Stimulated activated CD4-positive, alpha-beta T cell treated with anti-CD3 and anti-CD28 coated beads, Interleukin-2, amount 100 ng/mL, for 24 hours (primary cell): ENCODE data around the gene HELB.

Experiments used
- DNase-seq, 2 donors: peaks; one replicate each; pipeline ENCODE4 v3.0.0-alpha.2; 2020

Gene HELB

DNA sequence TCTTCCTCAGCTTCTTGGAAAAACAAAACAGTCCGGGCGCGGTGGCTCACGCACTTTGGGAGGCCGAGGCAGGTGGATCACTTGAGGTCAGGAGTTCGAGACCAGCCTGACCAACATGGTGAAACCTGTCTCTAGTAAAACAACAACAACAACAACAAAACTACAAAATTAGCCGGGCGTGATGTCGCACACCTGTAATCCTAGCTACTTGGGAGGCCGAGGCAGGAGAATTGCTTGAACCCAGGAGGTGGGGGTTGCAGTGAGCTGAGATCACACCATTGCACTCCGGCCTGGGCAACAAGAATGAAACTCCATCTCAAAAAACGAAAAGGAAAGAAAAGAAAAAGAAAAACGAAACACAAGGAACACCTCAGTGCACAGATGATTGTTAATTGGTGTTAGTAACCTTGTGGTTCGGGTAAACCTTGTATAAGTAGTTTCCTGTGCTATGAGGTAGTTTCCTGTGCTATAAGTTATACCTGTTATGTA is 1.1 kb downstream of the HELB start:
- peak in 1 of 2 donors; percentile 14 for DNase-seq

DNA sequence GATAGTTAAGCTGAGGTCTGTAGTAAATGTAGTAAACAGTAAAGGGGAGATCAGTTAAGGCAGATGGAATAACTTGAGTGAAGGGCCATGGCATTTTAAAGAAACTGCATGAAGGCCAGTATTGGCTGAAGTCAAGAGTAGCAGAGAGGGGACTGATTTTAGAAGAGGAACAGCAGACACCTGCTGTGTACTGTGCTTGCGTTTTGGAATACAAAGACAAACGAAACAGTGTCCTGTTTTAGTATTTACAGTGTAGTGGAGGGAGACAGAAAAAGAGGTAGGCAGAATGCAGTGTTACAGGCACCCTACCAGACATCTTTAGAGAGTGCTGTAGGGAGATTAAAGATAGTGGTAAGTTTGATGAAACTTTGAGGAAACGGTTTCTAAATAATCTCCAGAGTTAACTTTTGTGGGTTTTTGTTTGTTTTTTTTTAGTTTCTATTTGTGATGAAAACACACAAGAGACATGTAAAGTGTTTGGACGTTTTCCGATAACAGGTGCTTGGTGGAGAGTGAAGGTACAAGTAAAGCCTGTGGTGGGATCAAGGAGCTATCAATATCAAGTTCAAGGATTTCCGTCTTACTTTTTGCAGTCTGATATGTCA is 2.1 kb downstream of the HELB start:
- DNase-seq, result no peak

DNA sequence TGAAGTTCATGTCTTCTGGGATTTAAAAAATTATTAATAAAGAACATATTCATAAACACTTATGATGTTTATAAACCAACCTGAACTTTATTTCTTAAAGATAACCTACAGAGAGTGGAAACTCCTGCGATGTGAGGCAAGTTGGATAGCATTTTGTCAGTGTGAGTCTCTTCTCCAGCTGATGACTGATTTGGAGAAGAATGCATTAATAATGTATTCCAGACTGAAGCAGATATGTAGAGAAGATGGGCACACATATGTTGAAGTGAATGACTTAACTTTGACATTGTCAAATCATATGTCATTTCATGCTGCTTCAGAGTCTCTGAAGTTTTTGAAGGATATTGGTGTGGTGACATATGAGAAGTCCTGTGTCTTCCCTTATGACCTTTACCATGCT is 7.3 kb downstream of the HELB start:
- DNase-seq, result no peak

- no peak for DNase-seq
Measured at GRCh38 chr12:66312189-66312588, 9.9 kb downstream of the HELB start.

DNA sequence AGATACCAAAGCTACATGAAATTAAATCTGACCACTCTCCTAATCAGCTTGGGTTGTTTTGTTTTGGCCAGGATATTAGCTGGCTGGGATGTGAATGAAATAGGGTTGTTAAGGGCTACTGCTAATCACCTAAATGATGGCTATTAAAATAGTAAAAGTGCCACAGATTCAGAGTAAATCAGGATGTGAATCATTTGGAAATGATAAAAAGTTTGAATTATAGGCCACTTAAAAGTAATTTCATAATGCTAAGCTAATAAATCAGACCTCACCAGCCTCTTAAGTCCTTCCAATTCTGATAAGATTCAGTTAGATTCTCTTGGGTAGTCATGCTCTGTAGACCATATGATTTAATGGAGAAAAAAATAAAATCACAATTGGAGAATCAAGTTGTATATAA is 12.0 kb downstream of the HELB start:
- no peak for DNase-seq

DNA sequence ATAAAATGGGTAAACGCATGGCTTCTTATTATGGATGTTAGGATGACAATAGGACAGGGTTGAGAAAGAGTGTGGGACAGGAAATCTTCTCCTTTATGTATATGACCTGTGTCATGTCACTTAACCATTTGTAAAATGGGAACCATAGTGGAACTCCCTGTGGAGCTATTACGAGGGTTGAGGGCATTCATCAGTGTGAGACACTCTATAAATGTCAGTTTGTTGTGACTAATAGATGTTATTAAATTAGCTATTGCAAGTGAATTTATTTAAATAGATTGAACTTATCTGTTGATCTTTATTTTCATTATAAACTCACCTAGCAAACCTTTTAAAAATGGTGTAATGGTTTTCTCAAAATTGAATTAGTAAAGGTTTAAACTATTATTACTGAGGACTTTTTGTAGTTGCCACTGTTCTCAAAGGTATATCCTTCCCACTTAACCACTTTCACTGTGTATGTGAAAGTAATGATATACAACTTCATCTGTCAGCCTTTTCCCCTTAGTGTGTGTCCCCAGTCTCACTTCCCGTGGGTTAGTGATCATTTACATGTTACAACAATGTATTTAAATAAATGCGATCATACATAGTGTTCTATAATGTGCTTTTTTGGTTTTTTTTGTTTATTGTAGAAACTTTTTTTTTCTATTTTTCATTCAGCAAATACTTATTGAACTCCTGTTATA is 17.1 kb downstream of the HELB start:
- no peak for DNase-seq

GRCh38 chr12:66320996-66321395 is 18.7 kb downstream of the HELB start:
- no peak for DNase-seq

GRCh38 chr12:66321435-66321834 is 19.1 kb downstream of the HELB start:
- DNase-seq, result no peak

DNA sequence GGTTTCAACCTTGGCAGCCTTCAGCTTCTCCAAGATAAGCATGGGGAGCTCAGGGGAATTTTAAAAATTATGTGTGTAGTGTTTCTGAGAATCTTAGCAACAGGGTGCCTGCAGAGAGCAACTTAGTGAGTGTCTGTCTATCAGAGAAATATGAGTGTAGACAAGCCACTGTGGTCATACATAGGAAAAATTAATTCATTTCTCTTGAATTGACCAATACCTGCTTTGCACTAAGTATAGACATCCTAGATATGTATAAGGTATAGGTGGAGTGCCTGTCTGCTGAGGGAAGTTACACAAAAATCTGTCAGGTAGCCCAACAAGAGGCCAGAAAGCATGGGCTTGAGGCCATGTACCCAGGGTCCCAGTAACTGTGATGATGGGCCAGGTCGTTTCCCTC is 20.7 kb downstream of the HELB start:
- no peak for DNase-seq

DNA sequence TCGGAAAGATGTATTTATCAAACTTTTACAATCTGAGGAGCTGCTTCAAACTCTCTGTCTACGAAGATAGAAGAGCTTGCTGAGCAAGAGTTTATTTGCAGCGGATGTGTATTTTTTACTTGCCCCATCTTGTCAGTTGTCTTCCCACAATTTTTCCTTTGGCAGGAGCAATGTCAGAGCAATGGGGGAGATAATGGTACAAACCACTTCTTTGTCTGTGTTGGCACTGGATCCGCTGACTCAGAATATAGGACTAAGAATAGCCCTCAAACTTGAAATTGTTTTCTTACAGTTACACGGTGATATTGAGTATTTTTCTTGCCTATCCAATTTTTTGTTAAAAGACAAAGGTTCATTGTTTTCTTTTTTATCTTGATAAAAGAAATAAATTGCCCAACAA is 27.6 kb downstream of the HELB start:
- no peak for DNase-seq

DNA sequence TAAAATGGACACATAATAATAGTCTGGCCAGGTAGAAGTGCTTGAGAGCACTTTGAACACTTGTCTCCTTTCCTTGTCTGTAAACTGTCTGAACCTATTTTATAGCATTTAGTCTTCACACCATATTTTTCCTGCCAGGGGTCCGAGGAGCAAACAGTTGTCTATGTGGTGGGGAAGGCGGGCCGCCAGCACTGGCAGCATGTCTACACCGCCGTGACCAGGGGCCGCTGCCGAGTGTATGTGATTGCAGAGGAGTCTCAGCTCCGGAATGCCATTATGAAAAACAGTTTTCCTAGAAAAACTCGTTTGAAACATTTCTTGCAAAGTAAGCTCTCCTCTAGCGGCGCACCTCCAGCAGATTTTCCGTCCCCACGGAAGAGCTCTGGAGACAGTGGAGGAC is 28.7 kb downstream of the HELB start:
- DNase-seq, result no peak

GRCh38 chr12:66331814-66332213 is 29.5 kb downstream of the HELB start:
- DNase-seq, result no peak

GRCh38 chr12:66335746-66336145 is 33.5 kb downstream of the HELB start:
- no peak for DNase-seq

GRCh38 chr12:66337381-66338010 is 35.2 kb downstream of the HELB start:
- no peak for DNase-seq

DNA sequence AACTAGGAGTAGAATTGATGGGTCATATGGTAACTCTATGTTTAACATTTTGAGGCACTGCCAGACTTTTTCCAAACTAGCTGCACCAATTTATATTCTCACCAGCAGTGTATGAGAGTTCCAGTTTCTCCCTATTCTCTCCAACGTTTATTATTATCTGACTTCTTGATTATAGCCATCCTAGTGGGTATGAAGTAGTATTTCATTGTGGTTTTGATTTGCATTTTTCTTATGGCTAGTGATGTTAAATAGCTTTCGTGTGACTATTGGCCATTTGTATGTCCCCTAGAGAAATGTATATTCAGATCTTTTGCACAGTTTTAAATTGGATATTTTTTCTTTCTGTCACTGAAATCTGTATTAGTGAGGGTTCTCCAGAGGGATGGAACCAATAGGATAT is 37.8 kb downstream of the HELB start:
- no peak for DNase-seq

- no peak for DNase-seq
Measured at GRCh38 chr12:66341126-66341525, 38.8 kb downstream of the HELB start.

DNA sequence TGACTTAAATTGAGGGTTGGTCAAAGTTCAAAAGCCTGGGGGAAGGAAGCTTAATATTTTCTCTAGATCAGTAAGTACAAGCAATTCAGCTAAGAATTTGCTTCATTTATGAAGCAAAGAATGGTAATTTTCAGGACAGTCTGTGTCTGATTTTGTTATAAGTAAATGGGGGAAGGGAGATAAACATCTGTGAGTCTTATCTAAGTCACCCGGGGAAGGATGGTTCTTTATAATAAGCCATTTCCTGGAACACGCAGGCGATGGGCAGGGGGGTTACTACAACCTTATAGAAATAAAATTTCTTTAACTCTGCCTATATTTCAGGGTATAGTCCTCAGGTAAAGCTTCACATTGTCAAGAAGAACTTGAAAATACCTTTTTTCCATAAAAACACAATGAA is 42.9 kb downstream of the HELB start:
- DNase-seq, result no peak

- DNase-seq, result no peak
Measured at GRCh38 chr12:66345956-66346355, 43.7 kb downstream of the HELB start.

DNA sequence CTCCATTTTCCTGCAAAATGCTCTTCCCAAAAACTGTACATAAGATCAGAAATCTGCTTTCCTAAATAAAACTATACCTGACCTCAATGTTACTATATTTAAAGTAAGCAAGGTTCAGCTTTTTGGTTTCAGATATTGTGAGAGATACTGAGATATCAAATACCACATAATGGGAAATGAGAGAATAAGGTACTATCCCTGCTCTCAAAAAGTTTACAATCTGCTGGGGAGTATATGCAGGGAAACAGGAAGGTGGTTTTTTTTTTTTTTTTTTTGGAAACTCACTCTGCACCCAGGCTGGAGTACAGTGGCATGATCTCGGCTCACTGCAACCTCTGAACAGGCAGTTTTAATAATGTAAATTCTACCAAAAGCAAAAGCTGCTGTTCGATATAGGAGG is 49.0 kb downstream of the HELB start:
- DNase-seq, result no peak

DNA sequence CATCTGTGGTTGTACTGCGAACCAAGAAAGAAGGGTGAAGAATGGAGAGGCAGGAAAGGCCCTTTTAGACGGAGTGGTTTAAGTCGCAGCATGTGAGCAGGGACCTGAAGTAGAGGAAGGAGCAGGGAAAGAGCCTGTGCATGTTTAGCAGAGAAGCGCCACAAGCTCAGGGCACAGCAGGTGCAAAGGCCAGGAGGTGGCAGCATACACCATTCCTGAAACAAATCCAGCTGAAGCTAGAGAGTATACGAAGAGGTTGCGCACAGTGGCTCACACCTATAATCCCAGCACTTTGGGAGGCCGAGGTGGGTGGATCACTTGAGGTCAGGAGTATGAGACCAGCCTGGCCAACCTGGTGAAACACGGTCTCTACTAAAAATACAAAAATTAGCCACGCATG is 49.9 kb downstream of the HELB start:
- DNase-seq, result peak in 1 of 2 donors; percentile 5

- no peak for DNase-seq
Measured at GRCh38 chr12:66352899-66353298, 50.6 kb downstream of the HELB start.

DNA sequence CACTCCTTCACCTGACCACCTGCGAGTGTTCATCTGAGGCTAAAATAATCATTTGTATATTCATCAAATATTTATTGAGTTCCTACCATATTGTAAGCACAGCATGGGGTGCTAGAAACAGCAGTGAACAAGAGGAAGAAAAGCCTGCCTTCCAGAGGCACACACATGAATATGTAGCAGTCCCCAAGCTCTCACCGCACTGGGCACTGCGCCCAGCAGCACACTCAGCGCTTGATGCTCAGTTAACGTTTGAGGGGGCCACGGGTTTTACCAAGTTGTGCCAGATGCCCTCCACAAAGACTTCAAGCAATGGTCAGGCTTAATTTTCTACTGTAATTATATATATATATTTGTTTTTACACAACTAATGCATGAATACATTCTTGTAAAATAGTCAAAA is 52.0 kb downstream of the HELB start:
- no peak for DNase-seq

DNA sequence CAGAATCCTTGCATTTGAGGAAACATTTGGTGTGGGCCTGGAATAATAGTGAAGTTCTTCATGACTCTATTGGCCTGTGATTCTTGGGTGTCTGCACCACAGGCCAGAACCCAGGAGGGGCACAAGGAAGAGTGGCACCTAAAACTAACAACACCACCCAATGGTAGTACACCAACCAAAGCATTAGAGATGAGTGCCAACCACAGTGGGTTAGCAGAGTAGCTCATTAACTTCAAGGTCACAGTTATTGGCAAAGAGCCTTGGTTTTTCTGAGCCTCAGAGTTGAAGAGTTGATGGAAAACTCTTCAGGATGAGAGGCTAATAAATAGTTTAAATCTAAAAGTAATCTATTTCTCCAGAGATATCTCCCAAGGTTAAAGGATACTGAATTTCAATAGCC is 57.0 kb downstream of the HELB start:
- DNase-seq, result no peak

DNA sequence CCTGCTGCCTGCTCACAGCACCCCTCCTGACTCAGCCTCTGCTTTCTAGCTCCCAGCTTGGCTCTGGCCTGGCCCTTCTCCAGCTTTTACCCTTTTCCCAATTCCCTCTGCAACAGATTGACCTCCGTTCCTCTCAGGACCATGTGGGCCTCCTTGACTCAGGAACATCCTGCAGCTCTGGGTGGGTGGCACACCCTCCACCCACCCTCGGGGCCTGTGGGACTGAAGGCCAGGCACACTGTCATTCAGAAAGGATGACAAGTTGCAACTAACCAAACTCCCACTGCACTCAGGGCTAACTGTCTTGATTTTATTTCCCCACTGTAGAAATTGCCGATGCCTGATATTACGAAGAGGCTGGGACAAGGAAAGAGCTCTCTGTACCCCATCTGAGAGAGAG is 59.4 kb downstream of the HELB start:
- DNase-seq, result no peak
